Upper lobe of left lung (tissue), 6 donors: Measurements from ENCODE around the gene CDC25A. TPM values are rescaled to one million over a fixed set of nuclear protein-coding genes. Genes with fewer than 3 reads are reported as not detected.

Experiments
- ATAC-seq, 2 donors: fragments of 200-7000 bp; cut with Tn5 transposase; one replicate each; pipeline ENCODE4 v1.9.1; 2022; ENCODE audit warnings: mild to moderate bottlenecking in 2 of 2, moderate library complexity in 2 of 2; ENCODE audit not compliant: low FRiP score in 2 of 2
- DNase-seq, 2 donors: peaks; one replicate each; pipeline ENCODE4 v3.0.0-alpha.2; 2019 to 2020
- H3K27ac ChIP-seq, 4 donors: fragments of 200-600 bp; sonication (generic); one replicate each; pipeline ENCODE4 v1.5.1; 2016 to 2019
- H3K27me3 ChIP-seq, 4 donors: fragments of 200-600 bp; sonication (generic); one replicate each; pipeline ENCODE4 v1.5.1; 2017 to 2019
- H3K36me3 ChIP-seq, 4 donors: fragments of 200-600 bp; sonication (generic); one replicate each; pipeline ENCODE4 v1.5.1; 2016 to 2019
- H3K4me1 ChIP-seq, 4 donors: fragments of 200-600 bp; sonication (generic); one replicate each; pipeline ENCODE4 v1.5.1; 2018 to 2019
- H3K4me3 ChIP-seq, 4 donors: fragments of 200-600 bp; sonication (generic); one replicate each; pipeline ENCODE4 v1.5.1; 2017 to 2019; ENCODE audit warnings: mild to moderate bottlenecking in 2 of 4, moderate library complexity in 1 of 4
- H3K9me3 ChIP-seq, 4 donors: fragments of 200-600 bp; sonication (generic); one replicate each; pipeline ENCODE4 v1.5.1; 2018 to 2019
- EP300 ChIP-seq, 4 donors: sonication (generic); formaldehyde crosslinking; IDR thresholded peaks; one replicate each; pipeline ENCODE4 v1.5.1; 2017; ENCODE audit warnings: antibody characterized with exemption in 4 of 4, control low read depth in 2 of 4
- POLR2A ChIP-seq, 4 donors: fragments of 450-650 bp; IDR thresholded peaks; one replicate each; pipeline ENCODE4 v1.5.1; 2016 to 2017; ENCODE audit warnings: antibody characterized with exemption in 4 of 4, mild to moderate bottlenecking in 2 of 4
- POLR2AphosphoS5 ChIP-seq, 2 donors: sonication (generic); formaldehyde crosslinking; IDR thresholded peaks; one replicate each; pipeline ENCODE4 v1.5.1; 2017; ENCODE audit warnings: antibody characterized with exemption in 2 of 2
- WGBS, 2 donors: methylation state at CpG; one replicate each; pipeline ENCODE4 v1.1.5; 2017 to 2018; 5-methylcytosine and 5-hydroxymethylcytosine counted together
- total RNA-seq, 6 donors: library from RNA; depleted of rRNA in 4 of 6; stranded (reverse); fragments of >200 nt in 4 of 6; gene quantifications; one replicate each; pipeline versions ENCODE4 v1.1.0 to v1.2.1, GENCODE V29; 2016 to 2021
- TF ChIP-seq, protein P1 (sequence below), 6 experiments: fragments of 450-650 bp in 4 of 6; fragments of 200-600 bp in 2 of 6; sonication (generic) in 2 of 6; IDR thresholded peaks; one replicate each; pipeline ENCODE4 v1.5.1; 2016 to 2019; ENCODE audit warnings: antibody characterized with exemption in 6 of 6
- donor health status: DM: no; HTN: no; CAD: no; lungs with moderate emphysema.
- donor health status: DM: no; HTN: yes; CAD: no; lungs with severe emphysema.

The CDC25A gene
- total RNA-seq, 6 donors from 2014 or later, result 0.30 to 1.5 (median 0.93) TPM; not detected in 2

DNA sequence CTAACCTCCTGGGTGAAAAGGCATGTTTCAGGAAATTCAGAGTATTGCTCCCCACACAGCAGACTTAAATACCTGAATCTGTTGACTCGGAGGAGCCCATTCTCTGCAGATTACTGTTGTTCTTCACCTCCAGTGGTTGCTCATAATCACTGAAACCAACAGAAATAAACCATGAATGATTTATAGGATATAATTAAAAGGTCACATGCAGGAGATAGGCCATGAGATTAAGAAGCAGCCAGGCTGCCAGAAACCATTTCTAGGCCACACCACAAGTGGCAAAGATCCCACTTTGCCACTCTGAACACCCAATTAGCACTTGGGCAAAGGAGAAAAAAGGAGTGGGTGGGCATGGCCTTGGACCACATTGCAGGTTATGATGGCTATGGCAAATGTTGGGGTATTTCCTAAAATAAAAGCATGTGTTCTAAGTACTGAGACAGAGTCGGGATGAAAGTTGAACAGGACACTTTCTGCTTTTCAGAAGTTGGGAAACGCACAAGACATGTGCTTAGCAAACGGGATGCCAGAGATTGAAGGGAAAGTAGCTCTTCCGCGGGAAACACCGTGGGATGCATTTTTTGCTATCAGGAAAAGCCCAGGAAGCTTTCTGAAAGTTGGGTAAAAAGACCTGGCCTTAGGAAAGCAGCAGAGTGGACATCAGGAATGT lies 1.5 kb downstream of the CDC25A start:
- H3K4me3 ChIP-seq, result peak overlapping the region in 3 of 4 donors; percentile 83 to 97 (median 86)
- TF ChIP-seq, protein P1, sequence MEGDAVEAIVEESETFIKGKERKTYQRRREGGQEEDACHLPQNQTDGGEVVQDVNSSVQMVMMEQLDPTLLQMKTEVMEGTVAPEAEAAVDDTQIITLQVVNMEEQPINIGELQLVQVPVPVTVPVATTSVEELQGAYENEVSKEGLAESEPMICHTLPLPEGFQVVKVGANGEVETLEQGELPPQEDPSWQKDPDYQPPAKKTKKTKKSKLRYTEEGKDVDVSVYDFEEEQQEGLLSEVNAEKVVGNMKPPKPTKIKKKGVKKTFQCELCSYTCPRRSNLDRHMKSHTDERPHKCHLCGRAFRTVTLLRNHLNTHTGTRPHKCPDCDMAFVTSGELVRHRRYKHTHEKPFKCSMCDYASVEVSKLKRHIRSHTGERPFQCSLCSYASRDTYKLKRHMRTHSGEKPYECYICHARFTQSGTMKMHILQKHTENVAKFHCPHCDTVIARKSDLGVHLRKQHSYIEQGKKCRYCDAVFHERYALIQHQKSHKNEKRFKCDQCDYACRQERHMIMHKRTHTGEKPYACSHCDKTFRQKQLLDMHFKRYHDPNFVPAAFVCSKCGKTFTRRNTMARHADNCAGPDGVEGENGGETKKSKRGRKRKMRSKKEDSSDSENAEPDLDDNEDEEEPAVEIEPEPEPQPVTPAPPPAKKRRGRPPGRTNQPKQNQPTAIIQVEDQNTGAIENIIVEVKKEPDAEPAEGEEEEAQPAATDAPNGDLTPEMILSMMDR (IDR thresholded peaks at IDR 0.05), result no peak
- no peak for TF ChIP-seq POLR2AphosphoS5 (IDR thresholded peaks at IDR 0.05)
- TF ChIP-seq EP300 (IDR thresholded peaks at IDR 0.05), result no peak
- TF ChIP-seq POLR2A (IDR thresholded peaks at IDR 0.05), result no peak

DNA sequence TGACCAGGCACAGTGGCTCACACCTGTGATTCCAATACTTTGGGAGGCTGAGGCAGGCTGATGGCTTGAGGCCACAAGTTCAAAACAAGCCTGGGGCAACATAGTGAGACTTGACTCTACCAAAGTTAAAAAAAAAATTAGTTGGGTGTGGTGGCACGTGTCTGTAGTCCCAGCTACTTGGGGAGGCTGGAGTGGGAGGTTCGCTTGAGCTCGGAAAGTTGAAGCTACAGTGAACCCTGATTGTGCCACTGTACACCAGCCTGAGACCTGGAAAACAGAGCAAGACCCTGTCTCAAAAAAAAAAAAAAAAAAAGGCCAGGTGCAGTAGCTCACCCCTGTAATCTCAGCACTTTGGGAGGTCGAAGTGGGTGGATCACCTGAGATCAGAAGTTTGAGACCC lies 3.1 kb downstream of the CDC25A start:
- TF ChIP-seq EP300 (IDR thresholded peaks at IDR 0.05), result no peak
- TF ChIP-seq, protein P1 (IDR thresholded peaks at IDR 0.05), result no peak
- TF ChIP-seq POLR2AphosphoS5 (IDR thresholded peaks at IDR 0.05), result no peak
- TF ChIP-seq POLR2A (IDR thresholded peaks at IDR 0.05), result no peak
- WGBS, 2 donors, result 95 to 100% methylated on average over 4 of the region's 4 CpGs
- H3K27me3 ChIP-seq, result no peaks in the 10 kb centered on the region
- H3K9me3 ChIP-seq, result no peaks in the 10 kb centered on the region
- no peak overlapping the region for H3K4me3 ChIP-seq
- no peak for DNase-seq
- peaks cover 8 to 20% (median 14%) of the 10 kb centered on the region in 4 donors for H3K4me1 ChIP-seq
- H3K36me3 ChIP-seq, result no peaks in the 10 kb centered on the region
- no peak for ATAC-seq
- H3K27ac ChIP-seq, result no peak overlapping the region

More for the DNA sequence above, 1.5 kb downstream of the CDC25A start:
- Histone ChIP-seq H3K4me1 (peaks cover 8 to 20% (median 13%) of the 10 kb centered on the region in 4 donors), H3K27me3 (no peaks in the 10 kb centered on the region), H3K27ac (no peak overlapping the region), H3K9me3 (no peaks in the 10 kb centered on the region), H3K36me3 (no peaks in the 10 kb centered on the region)
- no peak for DNase-seq
- 43 to 44% methylated on average over 7 of the region's 7 CpGs for WGBS, 2 donors
- no peak for ATAC-seq

DNA sequence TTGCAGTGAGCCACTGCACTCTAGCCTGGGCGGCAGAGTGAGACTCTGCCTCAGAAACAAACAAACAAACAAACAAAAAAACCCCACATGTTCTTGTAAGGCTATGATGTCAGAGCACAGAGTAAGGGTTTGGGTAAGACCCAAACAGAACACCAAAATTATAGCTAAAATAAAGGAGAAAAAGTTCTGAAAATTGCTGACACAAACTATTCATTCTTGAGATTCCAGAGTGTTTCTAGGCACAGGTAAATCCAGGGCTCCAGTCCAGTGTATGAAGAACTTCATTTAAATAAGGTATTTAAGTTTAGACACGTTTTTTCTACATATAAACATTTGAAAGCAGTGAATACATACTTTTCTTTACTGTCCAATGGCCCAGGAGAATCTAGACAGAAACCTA lies 3.9 kb downstream of the CDC25A start:
- 84 to 85% methylated on average over 2 of the region's 2 CpGs for WGBS, 2 donors
- Histone ChIP-seq H3K9me3 (no peaks in the 10 kb centered on the region), H3K4me3 (no peak overlapping the region), H3K36me3 (no peaks in the 10 kb centered on the region), H3K27me3 (no peaks in the 10 kb centered on the region), H3K27ac (no peak overlapping the region), H3K4me1 (peaks cover 9 to 24% (median 15%) of the 10 kb centered on the region in 4 donors)
- ATAC-seq (no peak), DNase-seq (no peak)
- TF ChIP-seq POLR2A (IDR thresholded peaks at IDR 0.05) (no peak), EP300 (IDR thresholded peaks at IDR 0.05) (no peak), POLR2AphosphoS5 (IDR thresholded peaks at IDR 0.05) (no peak)
- TF ChIP-seq, protein P1 (IDR thresholded peaks at IDR 0.05), result no peak

DNA sequence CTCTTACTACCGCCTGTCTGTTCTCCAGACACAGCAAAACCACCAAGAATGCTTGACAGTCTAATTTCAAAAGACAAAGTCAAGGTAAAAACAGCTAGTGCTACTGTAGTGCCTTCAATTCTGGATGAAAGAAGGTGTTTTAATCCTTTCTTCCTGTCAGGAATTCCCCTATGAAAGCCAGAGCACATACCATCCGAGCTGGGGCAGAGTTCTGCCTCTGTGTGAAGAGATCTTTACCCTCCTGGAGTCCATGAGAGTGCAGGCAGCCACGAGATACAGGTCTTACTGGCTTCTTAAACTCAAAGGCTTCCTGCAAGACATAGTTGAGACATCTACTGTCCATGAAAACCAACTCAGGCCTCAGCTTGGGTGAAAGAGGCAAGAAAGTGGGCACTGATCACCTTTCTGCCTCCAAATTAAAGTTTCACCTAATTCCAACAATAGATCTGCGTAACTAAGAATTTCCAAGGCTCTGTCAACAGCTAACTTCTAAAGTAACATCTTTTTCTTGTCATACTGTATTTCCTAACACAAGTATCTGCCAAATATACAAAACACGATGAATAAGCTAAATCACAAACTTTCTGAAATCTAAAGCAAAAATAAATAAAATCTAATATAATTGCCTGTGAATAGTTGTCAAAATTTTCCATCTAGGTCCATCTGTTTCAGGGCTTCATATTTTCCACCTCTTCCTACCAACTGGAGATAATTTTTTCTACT lies 7.5 kb downstream of the CDC25A start:
- DNase-seq (peak in 1 of 2 donors; percentile 33), ATAC-seq (no peak)
- TF ChIP-seq, protein P1 (IDR thresholded peaks at IDR 0.05), result no peak
- no peak for TF ChIP-seq POLR2AphosphoS5 (IDR thresholded peaks at IDR 0.05)
- TF ChIP-seq EP300 (IDR thresholded peaks at IDR 0.05), result no peak
- TF ChIP-seq POLR2A (IDR thresholded peaks at IDR 0.05), result no peak
- H3K4me1 ChIP-seq, result peaks cover 0 to 5% (median 3%) of the 10 kb centered on the region in 4 donors
- no peaks in the 10 kb centered on the region for H3K36me3 ChIP-seq
- H3K27ac ChIP-seq, result no peak overlapping the region
- no peak overlapping the region for H3K4me3 ChIP-seq
- 75 to 77% methylated on average over 4 to 5 of the region's 5 CpGs for WGBS, 2 donors
- no peaks in the 10 kb centered on the region for H3K27me3 ChIP-seq
- no peaks in the 10 kb centered on the region for H3K9me3 ChIP-seq
